ENCODE measurements around the gene ARHGAP42. TPM values are rescaled to one million over a fixed set of nuclear protein-coding genes. Genes with fewer than 3 reads are reported as not detected.

Gene ARHGAP42
- total RNA-seq, 1 donor from 2014 or later = 12.0 TPM

DNA sequence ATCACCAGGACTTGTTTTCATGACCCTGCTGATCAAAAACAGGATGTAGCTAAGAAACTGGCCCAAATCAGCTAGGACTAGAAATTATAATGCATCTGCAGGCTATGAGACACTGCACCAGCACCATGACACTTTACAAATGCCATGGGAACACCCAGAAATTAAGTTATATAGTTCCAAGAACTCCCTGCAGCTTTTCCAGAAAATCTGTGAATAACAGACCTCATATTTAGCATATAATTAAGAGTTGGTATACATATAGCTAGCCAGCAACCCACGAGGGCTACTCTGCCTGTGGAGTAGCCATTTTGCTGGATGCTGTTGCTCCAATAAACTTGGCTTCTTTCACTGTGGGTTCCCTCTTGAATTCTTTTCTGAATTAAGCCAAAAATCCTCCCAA is 341.6 kb downstream of the ARHGAP42 start:
- no peak for DNase-seq (ENCODE audit: low spot score)
- intact Hi-C loops (cut with DNase I) = no loop called here

DNA sequence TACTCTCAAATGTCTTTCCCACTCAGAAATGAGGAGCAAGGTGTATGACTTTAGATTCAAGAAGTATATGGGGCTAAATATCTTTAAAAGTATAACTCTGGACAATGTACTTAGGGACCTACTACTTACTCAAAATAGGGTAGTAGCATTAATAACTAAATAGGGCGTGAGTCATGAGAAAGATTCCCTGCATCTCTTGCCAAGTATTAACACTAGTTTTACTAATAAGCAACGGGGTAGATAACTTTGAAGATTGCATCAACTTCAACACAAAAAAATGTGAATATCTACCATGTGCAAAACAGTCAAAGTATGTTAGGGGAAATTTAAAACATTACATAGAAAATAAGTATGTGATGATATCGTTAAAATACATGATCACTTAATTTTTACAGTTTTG is 342.9 kb downstream of the ARHGAP42 start:
- intact Hi-C loops (cut with DNase I) = no loop called here
- DNase-seq (ENCODE audit: low spot score) = no peak

DNA sequence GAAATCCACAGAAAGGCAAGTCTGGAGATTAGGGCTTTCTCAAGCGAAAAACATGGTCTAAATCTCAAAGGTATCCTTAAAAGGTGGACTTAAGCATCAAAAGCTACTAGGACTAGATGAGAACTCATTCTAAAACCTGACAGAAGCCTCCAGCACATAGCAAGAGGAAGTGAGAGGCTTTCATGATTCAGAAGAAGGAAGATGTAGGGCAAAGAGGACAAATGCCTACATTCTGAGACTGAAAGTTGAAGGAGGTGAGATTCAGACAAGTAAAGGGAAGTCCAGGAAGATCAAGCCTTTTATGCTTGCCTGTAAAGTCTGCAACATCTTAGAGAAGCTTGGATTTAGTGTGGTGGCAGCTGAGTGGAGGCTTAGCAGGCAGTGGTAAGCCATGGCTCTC is 343.6 kb downstream of the ARHGAP42 start:
- no peak for DNase-seq (ENCODE audit: low spot score)
- intact Hi-C loops (cut with DNase I) = no loop called here

DNA sequence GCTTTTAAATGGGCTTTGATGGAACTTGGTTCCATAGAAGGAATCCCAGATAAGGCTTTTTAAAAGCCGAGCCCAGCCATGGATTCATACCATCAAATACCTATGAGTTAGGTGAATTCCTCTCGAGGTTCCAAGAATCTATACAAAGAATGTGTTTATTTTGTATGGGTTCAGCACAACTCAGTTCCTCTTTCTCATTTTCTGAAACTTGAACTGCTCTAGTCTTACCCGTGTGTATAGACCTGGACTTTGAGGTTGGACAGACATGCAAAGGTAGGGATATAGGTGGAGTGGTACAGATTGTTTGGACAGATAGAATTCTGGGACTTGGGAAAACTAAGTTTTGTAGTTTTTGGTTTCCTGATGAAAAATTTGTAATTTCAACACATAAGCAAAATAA is 344.6 kb downstream of the ARHGAP42 start:
- no peak for DNase-seq (ENCODE audit: low spot score)
- intact Hi-C loops (cut with DNase I) = no loop called here

DNA sequence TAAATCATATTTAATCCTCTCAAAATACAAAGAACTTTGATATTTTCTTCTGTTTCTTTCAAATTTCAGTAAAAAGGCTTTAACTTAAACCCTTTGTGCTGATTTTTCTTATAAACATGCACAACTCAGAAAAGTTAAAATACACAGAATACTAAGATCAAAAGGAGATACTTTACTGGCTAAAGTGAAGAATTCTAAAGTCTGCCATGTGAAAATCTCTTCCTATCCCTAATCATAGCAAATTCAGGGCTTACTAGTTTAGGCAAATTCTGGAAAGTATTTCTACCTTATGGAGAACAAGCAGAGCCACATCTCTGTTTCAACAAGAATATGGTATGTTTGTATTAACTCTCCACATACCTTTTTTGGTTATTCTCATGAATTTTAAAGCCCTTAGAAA is 345.9 kb downstream of the ARHGAP42 start:
- intact Hi-C loops (cut with DNase I) = no loop called here
- DNase-seq (ENCODE audit: low spot score) = no peak

DNA sequence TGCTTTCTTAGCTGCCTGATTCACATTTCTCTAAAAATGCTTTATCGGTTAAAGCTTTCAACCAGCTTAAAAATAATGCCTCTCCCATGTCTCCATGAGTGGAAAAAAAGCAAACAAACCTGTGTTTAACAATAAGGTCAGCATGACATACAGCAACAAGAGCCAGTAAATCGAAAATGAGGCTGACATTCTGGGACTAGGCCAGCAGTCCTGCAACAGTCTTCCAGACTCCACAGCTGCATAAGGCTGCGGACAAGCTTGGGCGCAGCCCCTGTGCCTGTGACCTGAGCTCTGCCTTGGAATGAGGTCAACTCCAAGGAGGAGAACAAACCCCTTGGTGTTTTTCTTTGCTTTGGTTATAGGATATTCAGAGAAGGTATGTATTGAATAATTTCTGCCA is 347.0 kb downstream of the ARHGAP42 start:
- peak; percentile 78 for DNase-seq (ENCODE audit: low spot score)
- intact Hi-C loops (cut with DNase I) = loop anchor here (2.0 kb wide), 1 partner anchor 93 kb away; no protein-coding TSS in a partner anchor

DNA sequence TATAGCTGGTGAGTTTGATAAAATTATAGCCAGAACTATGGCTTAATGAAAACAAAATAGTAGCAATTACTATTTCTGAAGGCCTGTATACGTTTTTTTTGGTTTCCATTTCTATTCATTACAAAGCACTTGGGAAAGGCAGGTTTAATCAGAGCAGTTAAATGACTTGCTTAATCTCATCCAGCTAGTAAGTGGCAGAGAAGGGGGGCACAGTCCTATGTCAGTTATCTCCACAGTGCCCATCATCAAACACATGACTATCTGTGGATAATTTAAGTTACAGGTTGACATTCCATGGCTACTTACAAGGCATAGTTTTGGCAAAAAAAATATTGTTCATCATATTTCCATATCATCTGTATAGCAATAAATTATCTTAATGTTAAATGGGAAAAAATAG is 348.8 kb downstream of the ARHGAP42 start:
- intact Hi-C loops (cut with DNase I) = loop anchor here (2.0 kb wide), 1 partner anchor 91 kb away; no protein-coding TSS in a partner anchor

More for the DNA sequence above, 348.8 kb downstream of the ARHGAP42 start:
- DNase-seq (ENCODE audit: low spot score) = no peak

Measured in cardiac septum (tissue), 1 donor.